Testis (tissue), 2 donors: Measurements from ENCODE around the gene SDHA.
"Not testable (repeated sequence)": the region's sequence is repeated elsewhere in the genome, so short reads cannot be mapped to it uniquely, and the experiment has no call there.

Experiments
- POLR2A ChIP-seq: fragments of 450-650 bp; IDR thresholded peaks from one replicate; pipeline ENCODE4 v1.6.1; 2017; ENCODE audit warnings: antibody characterized with exemption, mild to moderate bottlenecking, moderate library complexity
- TF ChIP-seq, protein P1 (sequence below), 3 experiments: fragments of 450-650 bp in 2 of 3; fragments of 200-600 bp in 1 of 3; sonication (generic) in 1 of 3; IDR thresholded peaks; one replicate each; pipeline ENCODE4 v1.5.1; 2016 to 2019; ENCODE audit warnings: antibody characterized with exemption in 3 of 3, mild to moderate bottlenecking in 2 of 3, moderate library complexity in 1 of 3

DNA sequence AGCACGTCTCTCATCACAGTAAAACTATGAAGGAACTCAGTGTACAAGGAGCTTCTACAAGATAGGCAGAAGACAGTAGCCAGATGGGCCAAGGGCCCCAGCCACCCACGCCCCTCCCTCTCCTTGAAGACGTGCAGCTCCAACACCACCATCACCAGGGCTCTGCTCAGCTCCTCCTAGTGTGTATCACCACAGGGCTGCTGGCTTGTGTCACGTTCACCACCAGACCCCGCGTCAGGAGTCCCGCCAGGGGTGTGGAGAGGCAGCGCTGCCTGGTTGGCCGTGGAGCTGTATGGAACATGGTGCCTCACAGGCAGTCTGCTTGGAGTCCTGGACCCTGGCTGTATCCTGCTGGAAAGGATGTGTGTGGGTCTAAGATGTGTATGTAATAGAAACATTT, 32.3 kb downstream of the SDHA start:
- TF ChIP-seq, protein P1, sequence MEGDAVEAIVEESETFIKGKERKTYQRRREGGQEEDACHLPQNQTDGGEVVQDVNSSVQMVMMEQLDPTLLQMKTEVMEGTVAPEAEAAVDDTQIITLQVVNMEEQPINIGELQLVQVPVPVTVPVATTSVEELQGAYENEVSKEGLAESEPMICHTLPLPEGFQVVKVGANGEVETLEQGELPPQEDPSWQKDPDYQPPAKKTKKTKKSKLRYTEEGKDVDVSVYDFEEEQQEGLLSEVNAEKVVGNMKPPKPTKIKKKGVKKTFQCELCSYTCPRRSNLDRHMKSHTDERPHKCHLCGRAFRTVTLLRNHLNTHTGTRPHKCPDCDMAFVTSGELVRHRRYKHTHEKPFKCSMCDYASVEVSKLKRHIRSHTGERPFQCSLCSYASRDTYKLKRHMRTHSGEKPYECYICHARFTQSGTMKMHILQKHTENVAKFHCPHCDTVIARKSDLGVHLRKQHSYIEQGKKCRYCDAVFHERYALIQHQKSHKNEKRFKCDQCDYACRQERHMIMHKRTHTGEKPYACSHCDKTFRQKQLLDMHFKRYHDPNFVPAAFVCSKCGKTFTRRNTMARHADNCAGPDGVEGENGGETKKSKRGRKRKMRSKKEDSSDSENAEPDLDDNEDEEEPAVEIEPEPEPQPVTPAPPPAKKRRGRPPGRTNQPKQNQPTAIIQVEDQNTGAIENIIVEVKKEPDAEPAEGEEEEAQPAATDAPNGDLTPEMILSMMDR (IDR thresholded peaks at IDR 0.05): not testable (repeated sequence)
- not testable (repeated sequence) for TF ChIP-seq POLR2A
